ENCODE data around the gene DOK4. TPM values are rescaled to one million over a fixed set of nuclear protein-coding genes. Genes with fewer than 3 reads are reported as not detected.
A peak's percentile ranks its signal among the peaks of the same experiment; 100 is the strongest.

The DOK4 gene
- total and polyA plus RNA-seq, 4 experiments from 2014 or later, result 1.7 to 3.0 (median 2.7) TPM

GRCh38 chr16:57476546-57477410 lies 9.5 kb downstream of the DOK4 start:
- Histone ChIP-seq H3K27me3 (ENCODE audit: insufficient read depth, low read length) (no peaks in the 10 kb centered on the region), H3K9me3 (ENCODE audit: control insufficient read depth in 1 of 2, low read length in 2 of 2) (no peaks in the 10 kb centered on the region), H3K4me3 (ENCODE audit: low read length in 2 of 2) (no peak overlapping the region), H3K36me3 (ENCODE audit: insufficient read depth, low read length) (peaks cover 4% of the 10 kb centered on the region), H3K27ac (ENCODE audit: low read depth, low read length) (no peak overlapping the region), H3K4me1 (ENCODE audit: insufficient read depth, low read length) (peaks cover 17% of the 10 kb centered on the region)
- Mint-ChIP-seq H3K4me1 (peaks cover 7 to 12% (median 10%) of the 10 kb centered on the region in 4 donors), H3K36me3 (peaks cover 4 to 7% of the 10 kb centered on the region in 2 donors), H3K4me3 (peak overlapping the region in 3 of 8 donors; percentile 34 to 69 (median 59)), H3K9me3 (no peaks in the 10 kb centered on the region), H3K27me3 (no peaks in the 10 kb centered on the region), H3K27ac (peak overlapping the region in 5 of 7 donors; percentile 46 to 83 (median 70))
- POLR2A ChIA-PET (ENCODE audit: partially characterized antibody), result interaction anchor here (0.7 to 1.1 kb wide), 3 partner anchors 14 to 30 kb away, joined by 3 to 4 read pairs (median 3); partner anchors contain the start of genes CIAPIN1, COQ9 and POLR2C
- CTCF ChIA-PET (ENCODE audit: partially characterized antibody), result interaction anchor here (0.8 to 1.0 kb wide), 2 partner anchors 40 to 43 kb away, joined by 4 to 7 read pairs; no protein-coding TSS in a partner anchor
- intact Hi-C loops (cut with micrococcal nuclease), result loop anchor here (1.0 kb wide), 2 partner anchors 10 to 43 kb away; partner anchors contain the start of gene DOK4
- DNase-seq, result no peak

- peak overlapping the region in 5 of 8 donors; percentile 5 to 69 (median 59) for H3K4me3 Mint-ChIP-seq
- intact Hi-C loops (cut with micrococcal nuclease), result loop anchor here (1.0 kb wide), 2 partner anchors 10 to 43 kb away; partner anchors contain the start of gene DOK4
- Histone ChIP-seq H3K27ac (ENCODE audit: low read depth, low read length) (no peak overlapping the region), H3K4me1 (ENCODE audit: insufficient read depth, low read length) (peaks cover 17% of the 10 kb centered on the region), H3K27me3 (ENCODE audit: insufficient read depth, low read length) (no peaks in the 10 kb centered on the region), H3K4me3 (ENCODE audit: low read length in 2 of 2) (no peak overlapping the region), H3K9me3 (ENCODE audit: control insufficient read depth in 1 of 2, low read length in 2 of 2) (no peaks in the 10 kb centered on the region), H3K36me3 (ENCODE audit: insufficient read depth, low read length) (peaks cover 10% of the 10 kb centered on the region)
- CTCF ChIA-PET (ENCODE audit: partially characterized antibody), result interaction anchor here (1.0 kb wide), 2 partner anchors 14 to 44 kb away, joined by 3 to 7 read pairs; no protein-coding TSS in a partner anchor
- peak; percentile 66 to 82 (median 75) for DNase-seq
- POLR2A ChIA-PET (ENCODE audit: partially characterized antibody), result interaction anchor here (0.6 to 3.5 kb wide), 7 partner anchors 11 to 260 kb away, joined by 3 to 16 read pairs (median 4); partner anchors contain the start of genes CIAPIN1, COQ9, KATNB1 and POLR2C
- H3K36me3 Mint-ChIP-seq, result peaks cover 4 to 13% of the 10 kb centered on the region in 2 donors
- H3K27ac Mint-ChIP-seq, result peak overlapping the region in 4 of 7 donors; percentile 74 to 79 (median 76)
- peaks cover 0 to 2% (median 0%) of the 10 kb centered on the region in 8 donors for H3K9me3 Mint-ChIP-seq
- no peaks in the 10 kb centered on the region for H3K27me3 Mint-ChIP-seq
- H3K4me1 Mint-ChIP-seq, result peaks cover 7 to 12% (median 10%) of the 10 kb centered on the region in 4 donors
These were observed 10.5 kb downstream of the DOK4 start for GRCh38 chr16:57475711-57476339.

- Histone ChIP-seq H3K9me3 (ENCODE audit: control insufficient read depth in 1 of 2, low read length in 2 of 2) (no peaks in the 10 kb centered on the region), H3K4me3 (ENCODE audit: low read length in 2 of 2) (no peak overlapping the region), H3K36me3 (ENCODE audit: insufficient read depth, low read length) (peaks cover 19% of the 10 kb centered on the region), H3K27me3 (ENCODE audit: insufficient read depth, low read length) (no peaks in the 10 kb centered on the region), H3K27ac (ENCODE audit: low read depth, low read length) (no peak overlapping the region), H3K4me1 (ENCODE audit: insufficient read depth, low read length) (peaks cover 17% of the 10 kb centered on the region)
- DNase-seq, result no peak
- Mint-ChIP-seq H3K36me3 (peaks cover 7 to 22% of the 10 kb centered on the region in 2 donors), H3K27me3 (no peaks in the 10 kb centered on the region), H3K27ac (peak overlapping the region in 5 of 7 donors; percentile 42 to 74 (median 64)), H3K4me1 (peaks cover 7 to 12% (median 10%) of the 10 kb centered on the region in 4 donors), H3K9me3 (peaks cover 0 to 2% (median 0%) of the 10 kb centered on the region in 8 donors), H3K4me3 (no peak overlapping the region)
- ChIA-PET POLR2A (ENCODE audit: partially characterized antibody) (interaction anchor here (1.0 to 3.5 kb wide), 5 partner anchors 10 to 261 kb away, joined by 3 to 16 read pairs (median 4); partner anchors contain the start of genes KATNB1 and POLR2C), CTCF (ENCODE audit: partially characterized antibody) (interaction anchor here (1.0 to 2.9 kb wide), 6 partner anchors 12 to 56 kb away, joined by 3 to 14 read pairs (median 5); partner anchors contain the start of genes CIAPIN1, COQ9, DOK4 and POLR2C)
- intact Hi-C loops (cut with micrococcal nuclease), result no loop called here
These were observed 11.3 kb downstream of the DOK4 start for GRCh38 chr16:57474671-57475661.

- CTCF ChIA-PET (ENCODE audit: partially characterized antibody), result interaction anchor here (1.1 to 2.9 kb wide), 4 partner anchors 12 to 55 kb away, joined by 3 to 14 read pairs (median 7); partner anchors contain the start of genes DOK4 and POLR2C
- POLR2A ChIA-PET (ENCODE audit: partially characterized antibody), result interaction anchor here (2.7 to 3.5 kb wide), 2 partner anchors 9 to 12 kb away, joined by 10 to 16 read pairs; partner anchors contain the start of gene POLR2C
- no peak overlapping the region for H3K27ac ChIP-seq (ENCODE audit: low read depth, low read length)
These were observed 12.4 kb downstream of the DOK4 start for GRCh38 chr16:57473906-57474305.

GRCh38 chr16:57473176-57473840 lies 13.0 kb downstream of the DOK4 start:
- DNase-seq, result no peak
- Histone ChIP-seq H3K36me3 (ENCODE audit: insufficient read depth, low read length) (peaks cover 36% of the 10 kb centered on the region), H3K4me3 (ENCODE audit: low read length in 2 of 2) (no peak overlapping the region), H3K27ac (ENCODE audit: low read depth, low read length) (no peak overlapping the region), H3K9me3 (ENCODE audit: control insufficient read depth in 1 of 2, low read length in 2 of 2) (no peaks in the 10 kb centered on the region), H3K27me3 (ENCODE audit: insufficient read depth, low read length) (no peaks in the 10 kb centered on the region), H3K4me1 (ENCODE audit: insufficient read depth, low read length) (peaks cover 17% of the 10 kb centered on the region)
- ChIA-PET CTCF (ENCODE audit: partially characterized antibody) (interaction anchor here (1.1 to 2.9 kb wide), 3 partner anchors 13 to 55 kb away, joined by 3 to 14 read pairs (median 7); partner anchors contain the start of gene DOK4), POLR2A (ENCODE audit: partially characterized antibody) (interaction anchor here (0.9 to 3.5 kb wide), 4 partner anchors 8 to 12 kb away, joined by 3 to 16 read pairs (median 8); partner anchors contain the start of gene POLR2C)
- H3K4me1 Mint-ChIP-seq, result peaks cover 7 to 12% (median 9%) of the 10 kb centered on the region in 4 donors
- peaks cover 19 to 38% of the 10 kb centered on the region in 2 donors for H3K36me3 Mint-ChIP-seq
- intact Hi-C loops (cut with micrococcal nuclease), result no loop called here
- peaks cover 0 to 2% (median 0%) of the 10 kb centered on the region in 8 donors for H3K9me3 Mint-ChIP-seq
- no peak overlapping the region for H3K4me3 Mint-ChIP-seq
- H3K27ac Mint-ChIP-seq, result no peak overlapping the region
- no peaks in the 10 kb centered on the region for H3K27me3 Mint-ChIP-seq

More at GRCh38 chr16:57473906-57474305, 12.4 kb downstream of the DOK4 start:
- Mint-ChIP-seq H3K36me3 (peaks cover 13 to 32% of the 10 kb centered on the region in 2 donors), H3K27me3 (no peaks in the 10 kb centered on the region), H3K4me1 (peaks cover 6 to 12% (median 9%) of the 10 kb centered on the region in 4 donors), H3K9me3 (peaks cover 0 to 2% (median 0%) of the 10 kb centered on the region in 8 donors), H3K4me3 (no peak overlapping the region), H3K27ac (peak overlapping the region in 1 of 7 donors; percentile 36)
- Histone ChIP-seq H3K4me3 (ENCODE audit: low read length in 2 of 2) (no peak overlapping the region), H3K9me3 (ENCODE audit: control insufficient read depth in 1 of 2, low read length in 2 of 2) (no peaks in the 10 kb centered on the region), H3K27me3 (ENCODE audit: insufficient read depth, low read length) (no peaks in the 10 kb centered on the region), H3K36me3 (ENCODE audit: insufficient read depth, low read length) (peaks cover 30% of the 10 kb centered on the region), H3K4me1 (ENCODE audit: insufficient read depth, low read length) (peaks cover 17% of the 10 kb centered on the region)
- no peak for DNase-seq
- intact Hi-C loops (cut with micrococcal nuclease), result no loop called here
